ENCODE measurements around the gene GSN. TPM values are rescaled to one million over a fixed set of nuclear protein-coding genes. Genes with fewer than 3 reads are reported as not detected.

Gene GSN
- total and polyA plus RNA-seq, 9 of the 15 experiments (the other 6 are each of a cell fraction or from before 2014, with no cell fraction given), result 0.39 to 16.6 (median 8.2) TPM

- no peak for TF ChIP-seq RREB1 (CRISPR knock-in tag; IDR thresholded peaks at IDR 0.05)
- TF ChIP-seq PTBP1 (IDR thresholded peaks at IDR 0.05; ENCODE audit: low read depth, low read length), result no peak
- TF ChIP-seq ZNF518B (CRISPR knock-in tag; IDR thresholded peaks at IDR 0.05), result no peak
- no peak for TF ChIP-seq CC2D1A (IDR thresholded peaks at IDR 0.05)
- peak; percentile 30 for TF ChIP-seq MYC (IDR thresholded peaks at IDR 0.05; ENCODE audit: low read depth, low read length)
- no peak for TF ChIP-seq MYC (CRISPR knock-in tag; IDR thresholded peaks at IDR 0.05; ENCODE audit: borderline replicate concordance, low read depth)
- no peak for TF ChIP-seq SIN3B (IDR thresholded peaks at IDR 0.05; ENCODE audit: low read depth)
- no peak for TF ChIP-seq RBBP5 (IDR thresholded peaks at IDR 0.05; ENCODE audit: borderline replicate concordance, insufficient read depth, low read length, poor library complexity, severe bottlenecking)
- no peak for TF ChIP-seq STAT5B (CRISPR knock-in tag; IDR thresholded peaks at IDR 0.05)
- TF ChIP-seq USF2 (CRISPR knock-in tag; IDR thresholded peaks at IDR 0.05), result no peak
- TF ChIP-seq PHF21A (IDR thresholded peaks at IDR 0.05; ENCODE audit: borderline replicate concordance, low read depth), result no peak
These were observed 104.5 kb downstream of the GSN start (continued) for GRCh38 chr9:121372239-121373010.

Measured in K562 (cell line).